ENCODE measurements around the gene SYT2. TPM values are rescaled to one million over a fixed set of nuclear protein-coding genes. Genes with fewer than 3 reads are reported as not detected.

The SYT2 gene
- total and polyA plus RNA-seq, 11 donors = 0.03 to 0.09 (median 0.06) TPM; not detected in 6

- Histone ChIP-seq H3K27ac (peak overlapping the region in 10 of 12 donors; percentile 83 to 95 (median 90)), H3K9me3 (no peaks in the 10 kb centered on the region), H3K36me3 (peaks cover 0 to 9% (median 0%) of the 10 kb centered on the region in 9 donors), H3K4me1 (peaks cover 17 to 83% (median 68%) of the 10 kb centered on the region in 12 donors), H3K4me3 (no peak overlapping the region), H3K27me3 (peaks cover 0 to 32% (median 0%) of the 10 kb centered on the region in 9 donors)
- no peak for DNase-seq
- 68 to 89% (median 86%) methylated on average over 5 of the region's 5 CpGs for WGBS, 4 donors
- no peak for TF ChIP-seq POLR2A (IDR thresholded peaks at IDR 0.05)
- ATAC-seq = no peak
- intact Hi-C loops (cut with DNase I) = loop anchor here in 2 of 10 donors (10.0 kb wide), 2 partner anchors 86 to 246 kb away; partner anchors contain the start of genes PPP1R12B (in 2 of the 2) and UBE2T (in 2 of the 2)
Measured at GRCh38 chr1:202590975-202591411, 119.3 kb downstream of the SYT2 start.

- H3K27ac ChIP-seq = peak overlapping the region; percentile 35 to 95 (median 87)
- H3K4me1 ChIP-seq = peaks cover 17 to 92% (median 75%) of the 10 kb centered on the region in 12 donors
- 82 to 91% (median 88%) methylated on average over 4 of the region's 4 CpGs for WGBS, 4 donors
- peaks cover 0 to 7% (median 0%) of the 10 kb centered on the region in 9 donors for H3K36me3 ChIP-seq
- H3K27me3 ChIP-seq = peaks cover 0 to 26% (median 0%) of the 10 kb centered on the region in 9 donors
- intact Hi-C loops (cut with DNase I) = loop anchor here in 2 of 10 donors (10.0 kb wide), 2 partner anchors 85 to 245 kb away; partner anchors contain the start of genes PPP1R12B (in 2 of the 2) and UBE2T (in 2 of the 2)
- no peaks in the 10 kb centered on the region for H3K9me3 ChIP-seq
- TF ChIP-seq CTCF (IDR thresholded peaks at IDR 0.05) (no peak), POLR2A (IDR thresholded peaks at IDR 0.05) (no peak)
- no peak overlapping the region for H3K4me3 ChIP-seq
- ATAC-seq (peak in 1 of 4 donors; percentile 1), DNase-seq (no peak)
Measured at GRCh38 chr1:202590126-202590525, 120.1 kb downstream of the SYT2 start.

GRCh38 chr1:202589190-202589930, 120.9 kb downstream of the SYT2 start:
- Histone ChIP-seq H3K27ac (peak overlapping the region; percentile 61 to 95 (median 87)), H3K4me3 (no peak overlapping the region), H3K36me3 (peaks cover 0 to 8% (median 4%) of the 10 kb centered on the region in 9 donors), H3K27me3 (peaks cover 0 to 29% (median 0%) of the 10 kb centered on the region in 9 donors), H3K9me3 (no peaks in the 10 kb centered on the region), H3K4me1 (peaks cover 17 to 97% (median 77%) of the 10 kb centered on the region in 12 donors)
- peak; percentile 91 to 92 (median 92) for ATAC-seq
- intact Hi-C loops (cut with DNase I) = loop anchor here in 1 of 10 donors (5.0 kb wide), 1 partner anchor 38 kb away; no protein-coding TSS in a partner anchor
- 18 to 21% (median 19%) methylated on average over 7 to 8 of the region's 8 CpGs for WGBS, 4 donors
- TF ChIP-seq CTCF (IDR thresholded peaks at IDR 0.05) (peak in 5 of 12 donors; percentile 11 to 17 (median 16)), POLR2A (IDR thresholded peaks at IDR 0.05) (peak in 1 of 2 donors; percentile 59)
- DNase-seq = peak; percentile 88 to 96 (median 93)

GRCh38 chr1:202588503-202589189, 121.6 kb downstream of the SYT2 start:
- WGBS, 4 donors = 50 to 56% (median 54%) methylated on average over 4 of the region's 4 CpGs
- no peak for TF ChIP-seq POLR2A (IDR thresholded peaks at IDR 0.05)
- no peak for TF ChIP-seq CTCF (IDR thresholded peaks at IDR 0.05)
- Histone ChIP-seq H3K4me1 (peaks cover 17 to 92% (median 71%) of the 10 kb centered on the region in 12 donors), H3K4me3 (no peak overlapping the region), H3K27ac (peak overlapping the region; percentile 61 to 95 (median 87)), H3K9me3 (no peaks in the 10 kb centered on the region), H3K36me3 (peaks cover 0 to 15% (median 7%) of the 10 kb centered on the region in 9 donors), H3K27me3 (peaks cover 0 to 37% (median 0%) of the 10 kb centered on the region in 9 donors)
- ATAC-seq (peak; percentile 15 to 49 (median 29)), DNase-seq (peak in 1 of 5 donors; percentile 48)
- intact Hi-C loops (cut with DNase I) = loop anchor here in 1 of 10 donors (5.0 kb wide), 1 partner anchor 39 kb away; no protein-coding TSS in a partner anchor

Measured in heart left ventricle (tissue), 16 donors.